Mucosa of stomach (tissue), 1 donor: ENCODE results near the gene PFKFB4.
A peak's percentile ranks its signal among the peaks of the same experiment; 100 is the strongest.

Experiments used
- H3K27me3 ChIP-seq: one replicate; pipeline ENCODE4 v1.7.0; 2013; ENCODE audit warnings: mild to moderate bottlenecking, low read length; ENCODE audit not compliant: control insufficient read depth, insufficient read depth
- H3K36me3 ChIP-seq: one replicate; pipeline ENCODE4 v1.7.0; 2013; ENCODE audit warnings: low read length; ENCODE audit not compliant: control insufficient read depth, insufficient read depth
- H3K4me1 ChIP-seq: one replicate; pipeline ENCODE4 v1.7.0; 2013; ENCODE audit warnings: mild to moderate bottlenecking, low read length; ENCODE audit not compliant: control insufficient read depth, insufficient read depth
- H3K4me3 ChIP-seq: one replicate; pipeline ENCODE4 v1.7.0; 2013; ENCODE audit warnings: low read length
- H3K9ac ChIP-seq: one replicate; pipeline ENCODE4 v1.7.0; 2013; ENCODE audit warnings: mild to moderate bottlenecking, low read length, moderate library complexity
- H3K9me3 ChIP-seq: one replicate; pipeline ENCODE4 v1.7.0; 2013; ENCODE audit warnings: mild to moderate bottlenecking, low read length, moderate library complexity; ENCODE audit not compliant: control insufficient read depth
- donor health status: Pancreatic carcinoma.

Gene PFKFB4

DNA sequence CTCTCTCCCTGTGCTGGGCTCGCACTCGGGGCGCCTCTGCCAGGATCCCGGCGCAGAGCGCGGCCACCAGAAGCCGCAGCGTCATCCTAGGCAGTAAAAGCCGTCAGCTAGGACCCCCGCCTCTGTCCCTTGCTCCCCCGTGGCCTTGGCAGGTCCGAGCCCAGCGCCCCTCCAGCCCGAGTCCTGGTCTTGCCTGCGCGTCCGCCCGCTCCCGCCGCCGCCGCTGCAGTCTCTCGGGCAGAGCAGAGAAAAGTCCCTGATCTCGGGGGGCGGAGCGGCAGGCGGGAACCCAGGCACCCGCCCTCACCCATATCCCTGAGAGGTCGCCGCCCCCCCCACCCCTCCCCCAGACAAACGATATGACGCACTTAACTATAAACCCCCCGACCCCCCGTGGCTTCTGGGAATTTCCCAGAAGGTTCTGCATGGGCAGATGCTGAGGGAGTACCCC lies 38.5 kb upstream of the PFKFB4 start, which contains the start of gene COL7A1:
Gene COL7A1, minus strand, starts transcription at position 255 of the 451 bp plus-strand sequence. Its CDS starts 170 bp downstream, at position 85.
- peaks cover 26% of the 10 kb centered on the region for H3K27me3 ChIP-seq
- peak within 1 kb of the TSS; percentile 50 for H3K9ac ChIP-seq
- H3K4me1 ChIP-seq = peaks cover 29% of the 10 kb centered on the region
- H3K36me3 ChIP-seq = peaks cover 23% of the 10 kb centered on the region
- no peak within 1 kb of the TSS for H3K4me3 ChIP-seq
- no peaks in the 10 kb centered on the region for H3K9me3 ChIP-seq

DNA sequence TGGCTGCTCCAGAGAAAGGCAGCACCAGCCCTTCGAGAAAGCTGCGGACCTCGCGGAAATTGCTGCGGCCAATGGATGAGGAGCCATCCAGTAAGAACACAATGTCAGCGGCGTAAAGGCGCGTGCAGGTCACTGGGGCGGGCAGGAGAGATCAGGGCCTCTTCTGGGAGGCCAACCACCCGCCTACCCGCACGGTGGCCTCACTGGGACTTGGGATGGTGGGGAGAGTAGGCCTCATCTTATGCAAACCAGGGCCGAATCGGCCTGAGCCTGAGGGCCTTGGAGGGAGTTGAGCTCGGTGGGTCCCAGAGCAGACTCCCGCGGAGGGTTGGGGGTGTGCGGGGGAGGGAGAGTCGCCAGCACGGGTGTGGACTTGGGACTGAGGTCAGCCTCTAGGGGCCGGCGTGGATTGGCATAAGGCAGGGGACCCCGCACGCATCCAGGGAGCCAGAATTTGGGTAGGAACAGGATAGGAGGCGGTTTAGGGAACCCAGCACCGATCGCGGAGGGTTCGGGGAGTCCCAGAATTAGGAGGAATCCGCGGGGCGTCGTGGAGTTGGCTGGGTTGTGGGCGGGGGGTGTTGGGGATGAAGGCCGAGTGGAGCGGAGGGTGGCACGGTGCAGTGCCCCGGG lies 37.9 kb upstream of the PFKFB4 start:
- peaks cover 27% of the 10 kb centered on the region for H3K27me3 ChIP-seq
- H3K9me3 ChIP-seq = no peaks in the 10 kb centered on the region
- H3K4me1 ChIP-seq = peaks cover 29% of the 10 kb centered on the region
- peak overlapping the region; percentile 50 for H3K9ac ChIP-seq
- H3K4me3 ChIP-seq = no peak overlapping the region
- peaks cover 18% of the 10 kb centered on the region for H3K36me3 ChIP-seq

DNA sequence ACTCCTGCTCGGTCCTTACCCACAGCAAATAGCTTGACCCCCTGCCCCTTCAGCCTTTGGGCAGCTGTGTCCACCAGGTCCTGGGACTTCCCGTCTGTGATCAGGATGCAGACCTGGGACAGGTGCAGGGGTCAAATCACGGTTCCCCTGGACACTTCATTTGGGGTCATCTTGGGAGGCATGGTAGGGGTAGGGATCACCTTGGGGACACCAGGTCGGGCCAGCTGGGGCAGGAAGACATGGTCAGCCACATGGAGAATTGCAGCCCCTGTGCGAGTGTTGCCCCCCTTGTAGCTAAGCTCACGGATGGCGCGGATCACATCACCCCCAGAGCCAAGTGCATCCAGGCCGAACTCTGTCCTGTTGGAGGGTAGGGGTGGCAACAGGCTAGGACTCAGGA lies 36.7 kb upstream of the PFKFB4 start:
- H3K9ac ChIP-seq = no peak overlapping the region
- H3K4me3 ChIP-seq = no peak overlapping the region
- no peaks in the 10 kb centered on the region for H3K9me3 ChIP-seq
- peaks cover 37% of the 10 kb centered on the region for H3K27me3 ChIP-seq
- H3K4me1 ChIP-seq = peaks cover 28% of the 10 kb centered on the region
- H3K36me3 ChIP-seq = peaks cover 10% of the 10 kb centered on the region

DNA sequence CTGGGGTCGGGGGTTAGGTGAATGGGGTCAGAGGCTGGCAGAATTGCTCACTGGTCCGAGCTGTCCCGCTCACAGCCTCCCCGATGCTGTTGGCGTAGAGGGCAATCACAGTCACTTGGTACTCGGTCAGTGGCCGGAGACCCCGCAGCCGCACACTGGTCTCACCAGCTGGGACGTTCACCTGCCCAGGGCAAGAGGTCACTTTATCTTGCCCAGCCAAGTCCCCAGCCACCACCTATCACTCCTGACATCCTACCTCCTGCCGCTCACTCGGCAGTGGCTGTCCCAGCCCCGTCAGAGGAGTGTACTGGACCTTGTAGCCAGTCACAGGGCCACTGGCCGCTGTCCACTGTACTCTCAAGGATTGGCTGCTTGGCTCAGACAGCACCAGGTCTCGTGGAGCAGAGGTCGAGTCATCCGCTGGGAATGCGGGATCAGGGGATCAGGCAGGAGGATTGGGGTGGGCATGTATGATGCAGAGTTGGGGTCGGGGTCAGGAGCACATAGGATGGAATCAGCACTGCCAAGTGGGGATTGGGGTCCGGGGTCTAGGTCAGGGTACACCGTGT lies 36.0 kb upstream of the PFKFB4 start:
- peaks cover 4% of the 10 kb centered on the region for H3K36me3 ChIP-seq
- H3K9me3 ChIP-seq = no peaks in the 10 kb centered on the region
- no peak overlapping the region for H3K9ac ChIP-seq
- H3K4me1 ChIP-seq = peaks cover 21% of the 10 kb centered on the region
- H3K27me3 ChIP-seq = peaks cover 42% of the 10 kb centered on the region
- no peak overlapping the region for H3K4me3 ChIP-seq

DNA sequence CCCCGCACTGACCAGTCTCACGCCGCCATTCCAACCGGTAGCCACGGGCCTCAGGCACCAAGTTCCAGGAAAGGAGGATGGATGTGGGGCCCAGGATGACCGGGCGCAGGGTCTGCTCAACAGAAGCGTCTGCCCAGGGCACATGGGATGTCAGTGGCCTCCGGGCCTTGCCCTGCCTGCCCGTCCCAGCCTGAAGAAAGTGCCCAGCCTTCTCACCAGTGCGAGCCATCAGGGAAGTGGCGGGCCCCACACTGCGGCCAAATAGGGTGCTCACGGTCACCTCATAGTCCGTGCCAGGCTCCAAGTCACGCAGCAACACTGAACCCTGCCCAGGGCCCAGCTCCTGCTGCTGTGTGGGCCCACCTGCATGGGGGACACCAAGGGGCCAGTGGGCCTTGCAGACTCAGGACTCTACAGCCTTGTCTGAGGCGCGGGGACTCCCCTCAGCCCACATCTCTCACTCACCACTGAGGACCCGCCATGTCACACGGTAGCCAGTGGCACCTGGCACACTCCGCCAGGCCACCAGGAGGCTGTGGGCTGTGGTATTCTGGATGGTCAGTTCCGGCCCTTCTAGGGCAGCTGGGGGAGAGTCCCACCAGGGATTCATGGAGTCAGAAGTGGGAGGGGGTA lies 35.4 kb upstream of the PFKFB4 start:
- H3K9ac ChIP-seq = no peak overlapping the region
- no peaks in the 10 kb centered on the region for H3K9me3 ChIP-seq
- peaks cover 19% of the 10 kb centered on the region for H3K4me1 ChIP-seq
- H3K36me3 ChIP-seq = no peaks in the 10 kb centered on the region
- peaks cover 42% of the 10 kb centered on the region for H3K27me3 ChIP-seq
- no peak overlapping the region for H3K4me3 ChIP-seq

DNA sequence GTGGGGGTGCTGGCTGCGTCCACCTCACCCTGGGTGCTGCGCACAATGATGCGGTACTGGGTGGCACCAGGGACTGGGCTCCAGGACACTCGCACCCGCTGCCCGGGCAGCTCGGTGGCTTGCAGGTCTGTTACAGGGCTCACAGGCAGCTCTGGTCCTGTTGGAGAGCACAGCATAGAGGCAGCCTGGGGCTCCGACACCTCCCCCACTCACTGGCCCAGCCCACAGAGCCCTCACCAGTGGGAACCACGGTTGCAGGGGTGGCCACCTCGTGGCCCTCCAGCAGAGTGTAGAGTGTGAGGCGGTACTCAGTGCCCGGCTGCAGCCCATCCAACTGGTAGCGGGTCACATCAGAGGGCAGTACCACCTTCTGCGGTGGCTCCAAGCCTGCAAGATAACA lies 34.8 kb upstream of the PFKFB4 start:
- Histone ChIP-seq H3K9me3 (no peaks in the 10 kb centered on the region), H3K27me3 (peaks cover 42% of the 10 kb centered on the region), H3K4me3 (no peak overlapping the region), H3K9ac (no peak overlapping the region), H3K4me1 (peaks cover 19% of the 10 kb centered on the region), H3K36me3 (no peaks in the 10 kb centered on the region)

DNA sequence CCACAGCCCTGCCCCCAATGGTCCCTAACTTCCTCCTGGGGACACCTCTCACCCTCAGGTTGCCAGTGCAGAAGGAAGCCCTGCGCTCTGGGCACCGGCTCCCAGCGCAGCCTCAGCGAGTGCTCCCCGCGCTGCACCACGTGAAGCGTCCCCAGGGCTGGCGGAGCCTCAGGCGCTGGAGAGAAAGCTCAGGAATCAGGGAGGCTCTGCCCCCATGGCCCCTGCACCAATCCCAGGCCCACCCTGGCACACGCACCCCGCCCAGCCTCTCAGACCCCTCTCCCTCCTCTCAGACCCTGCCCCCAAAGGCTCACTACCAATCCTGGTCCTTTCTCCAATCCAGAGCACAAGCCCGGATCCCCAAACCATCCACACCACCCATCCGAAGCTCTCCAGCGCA lies 31.6 kb upstream of the PFKFB4 start:
- H3K4me1 ChIP-seq = no peaks in the 10 kb centered on the region
- H3K36me3 ChIP-seq = no peaks in the 10 kb centered on the region
- no peaks in the 10 kb centered on the region for H3K9me3 ChIP-seq

DNA sequence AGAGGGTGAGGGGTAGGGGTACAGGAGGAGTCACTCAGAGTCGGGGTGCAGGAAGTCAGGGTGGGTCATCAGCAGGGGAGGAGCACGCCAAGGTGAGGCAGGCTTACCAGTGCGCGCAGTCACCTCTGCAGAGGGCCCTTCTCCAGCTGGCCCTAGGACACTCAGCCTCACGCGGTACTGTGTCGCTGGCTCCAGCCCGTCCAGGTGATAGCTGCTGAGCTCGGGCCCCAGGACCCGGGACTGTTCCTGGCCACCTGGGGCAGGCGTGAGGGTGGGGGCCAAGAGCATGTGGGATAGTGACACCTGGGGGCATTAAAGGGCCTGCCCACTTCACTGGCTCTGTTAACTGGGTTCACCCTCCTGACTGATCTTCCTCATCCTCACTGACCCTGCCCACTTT lies 31.1 kb upstream of the PFKFB4 start:
- no peaks in the 10 kb centered on the region for H3K4me1 ChIP-seq
- H3K9ac ChIP-seq = no peak overlapping the region
- no peak overlapping the region for H3K4me3 ChIP-seq
- no peaks in the 10 kb centered on the region for H3K9me3 ChIP-seq
- no peaks in the 10 kb centered on the region for H3K36me3 ChIP-seq
- peaks cover 17% of the 10 kb centered on the region for H3K27me3 ChIP-seq

More for the DNA sequence above, 31.6 kb upstream of the PFKFB4 start:
- Histone ChIP-seq H3K9ac (no peak overlapping the region), H3K4me3 (no peak overlapping the region), H3K27me3 (peaks cover 18% of the 10 kb centered on the region)

DNA sequence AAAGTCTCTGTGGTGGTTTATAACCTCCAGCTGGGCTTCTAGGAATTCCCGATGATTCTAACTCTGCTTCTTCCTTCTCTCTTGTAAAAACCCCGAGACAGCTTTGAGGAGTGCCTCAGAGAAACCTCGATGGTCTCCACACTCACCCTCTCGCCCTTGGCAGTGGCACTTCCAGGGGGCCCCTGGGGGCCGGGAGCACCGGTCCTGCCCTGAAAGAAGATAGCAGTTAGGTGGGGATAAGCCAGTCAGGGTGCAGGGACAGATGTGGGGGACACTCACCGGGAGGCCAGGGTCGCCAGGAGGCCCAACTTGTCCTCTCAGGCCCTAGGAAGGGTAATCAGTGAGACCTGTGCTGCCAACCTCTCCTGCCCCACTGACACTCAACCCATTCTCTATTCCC lies 28.8 kb upstream of the PFKFB4 start:
- no peaks in the 10 kb centered on the region for H3K9me3 ChIP-seq
- H3K4me3 ChIP-seq = no peak overlapping the region
- no peaks in the 10 kb centered on the region for H3K36me3 ChIP-seq
- H3K27me3 ChIP-seq = peaks cover 17% of the 10 kb centered on the region
- H3K9ac ChIP-seq = no peak overlapping the region
- no peaks in the 10 kb centered on the region for H3K4me1 ChIP-seq

DNA sequence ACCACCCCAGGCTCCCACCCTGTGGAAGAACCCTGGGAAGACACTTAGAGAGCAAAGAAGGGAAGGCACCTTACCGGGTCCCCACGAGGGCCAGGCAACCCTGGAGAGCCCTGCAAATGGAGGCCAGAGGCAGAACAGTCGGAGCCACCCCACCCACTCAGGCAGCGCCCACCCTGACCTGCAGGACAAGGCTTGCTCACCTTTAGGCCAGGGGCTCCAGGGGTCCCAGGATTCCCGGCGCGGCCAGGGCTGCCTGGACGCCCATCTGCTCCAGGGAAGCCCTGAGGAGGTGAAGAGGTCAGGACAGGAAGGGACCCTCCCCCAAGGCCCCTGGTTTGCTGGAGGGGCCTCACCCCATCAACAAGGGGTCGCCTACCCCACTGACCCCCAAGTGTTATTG lies 28.2 kb upstream of the PFKFB4 start:
- no peaks in the 10 kb centered on the region for H3K36me3 ChIP-seq
- no peaks in the 10 kb centered on the region for H3K4me1 ChIP-seq
- peaks cover 17% of the 10 kb centered on the region for H3K27me3 ChIP-seq
- no peaks in the 10 kb centered on the region for H3K9me3 ChIP-seq
- H3K4me3 ChIP-seq = no peak overlapping the region
- H3K9ac ChIP-seq = no peak overlapping the region

DNA sequence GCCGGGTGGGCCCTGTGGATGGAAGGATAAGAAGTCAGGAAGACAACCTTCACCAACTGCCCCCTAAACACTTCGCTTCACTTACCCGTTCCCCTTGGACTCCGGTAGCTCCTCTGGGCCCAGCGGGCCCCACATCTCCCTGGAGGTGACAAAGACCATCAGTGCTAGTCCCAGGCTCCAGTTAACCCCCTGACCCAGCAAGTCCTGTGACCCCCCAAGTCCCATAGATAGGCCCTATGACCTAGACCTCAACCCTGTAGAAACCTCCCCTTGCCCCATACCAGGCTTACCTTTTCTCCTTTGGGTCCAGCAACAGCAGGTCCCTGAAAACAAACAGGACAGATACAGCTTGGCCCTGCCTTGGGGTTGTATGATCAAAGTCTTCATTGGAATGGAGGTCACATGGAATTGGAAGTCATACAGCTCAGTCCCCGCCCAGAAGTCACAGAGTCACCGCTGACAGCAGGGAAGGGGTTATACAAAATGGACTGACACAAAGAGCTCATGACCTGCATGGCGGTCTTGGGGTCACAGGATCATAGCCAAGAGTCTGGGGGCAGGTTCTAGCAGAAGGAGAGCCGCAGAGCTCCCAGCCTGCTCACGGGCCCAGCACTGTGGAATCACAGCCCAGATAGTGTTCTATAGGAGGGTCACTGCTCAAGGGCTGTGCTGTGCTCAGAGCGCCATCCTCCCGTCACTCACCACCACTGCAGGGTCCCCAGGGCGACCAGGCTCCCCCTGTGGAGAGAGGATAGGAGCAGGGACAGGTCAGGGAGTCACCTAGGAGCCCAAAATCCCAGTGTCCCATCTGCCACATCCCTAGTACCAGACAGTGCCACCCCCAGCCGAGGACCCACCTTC lies 25.2 kb upstream of the PFKFB4 start:
- Histone ChIP-seq H3K27me3 (no peaks in the 10 kb centered on the region), H3K4me3 (no peak overlapping the region), H3K9me3 (no peaks in the 10 kb centered on the region), H3K9ac (no peak overlapping the region), H3K36me3 (no peaks in the 10 kb centered on the region), H3K4me1 (no peaks in the 10 kb centered on the region)

DNA sequence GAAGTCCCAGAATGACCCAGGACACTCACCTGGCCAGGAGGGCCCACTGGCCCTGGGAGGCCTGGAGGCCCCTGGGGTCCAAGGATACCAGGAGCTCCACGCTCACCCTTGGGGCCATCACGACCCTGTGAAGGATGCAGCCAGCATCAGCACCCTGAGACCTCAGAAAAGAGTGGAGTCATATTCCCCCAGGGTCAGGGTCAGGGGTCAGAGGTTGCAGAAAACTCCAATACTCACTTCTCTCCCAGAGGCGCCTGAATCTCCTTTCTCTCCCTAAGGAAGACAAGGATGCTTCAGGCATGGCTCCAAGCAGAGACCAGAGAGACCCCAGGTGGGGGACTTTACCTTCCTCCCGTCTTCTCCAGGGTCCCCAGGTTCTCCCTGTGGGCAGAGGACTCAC lies 20.0 kb upstream of the PFKFB4 start:
- Histone ChIP-seq H3K9me3 (no peaks in the 10 kb centered on the region), H3K36me3 (no peaks in the 10 kb centered on the region)

More for the DNA sequence above, 20.0 kb upstream of the PFKFB4 start:
- no peaks in the 10 kb centered on the region for H3K27me3 ChIP-seq
- no peak overlapping the region for H3K4me3 ChIP-seq
- no peaks in the 10 kb centered on the region for H3K4me1 ChIP-seq
- H3K9ac ChIP-seq = no peak overlapping the region
